Loucy (cell line): ENCODE results near the gene MARCHF6.

ENCODE experiments used
- H2AFZ ChIP-seq: fragments of 200-600 bp; sonication (generic); 2 replicates; pipeline ENCODE4 v1.6.0; 2016; ENCODE audit warnings: antibody characterized with exemption, mild to moderate bottlenecking, low read length, moderate library complexity
- H3F3A ChIP-seq: fragments of 200-600 bp; 2 replicates; pipeline ENCODE4 v1.6.0; 2016; ENCODE audit warnings: antibody characterized with exemption, low read depth, mild to moderate bottlenecking
- H3K27me3 ChIP-seq: fragments of 200-600 bp; sonication (generic); 2 replicates; pipeline ENCODE4 v1.6.1; 2014; ENCODE audit warnings: low read length, mild to moderate bottlenecking; ENCODE audit not compliant: insufficient read depth, poor library complexity, severe bottlenecking
- H3K36me3 ChIP-seq: fragments of 200-600 bp; sonication (generic); 2 replicates; pipeline ENCODE4 v1.6.1; 2016; ENCODE audit warnings: low read length; ENCODE audit not compliant: insufficient read depth
- H3K4me1 ChIP-seq: fragments of 200-600 bp; sonication (generic); 2 replicates; pipeline ENCODE4 v1.5.1; 2014; ENCODE audit warnings: low read length, mild to moderate bottlenecking; ENCODE audit not compliant: insufficient read depth, poor library complexity, severe bottlenecking
- H3K4me2 ChIP-seq: fragments of 200-600 bp; sonication (generic); 2 replicates; pipeline ENCODE4 v1.6.0; 2014; ENCODE audit warnings: antibody characterized with exemption, low read length, low read depth, mild to moderate bottlenecking; ENCODE audit not compliant: poor library complexity, severe bottlenecking
- H3K4me3 ChIP-seq: fragments of 200-600 bp; sonication (generic); 2 replicates; pipeline ENCODE4 v1.5.1; 2014; ENCODE audit warnings: low read length, mild to moderate bottlenecking, mixed read lengths; ENCODE audit not compliant: poor library complexity, severe bottlenecking
- H3K79me2 ChIP-seq: fragments of 200-600 bp; sonication (generic); 2 replicates; pipeline ENCODE4 v1.6.1; 2014; ENCODE audit warnings: low read length; ENCODE audit not compliant: insufficient read depth
- H3K9ac ChIP-seq: fragments of 200-600 bp; sonication (generic); 2 replicates; pipeline ENCODE4 v1.6.0; 2014; ENCODE audit warnings: mild to moderate bottlenecking, low read depth, low read length, moderate library complexity; ENCODE audit not compliant: poor library complexity, severe bottlenecking
- H3K9me2 ChIP-seq: fragments of 200-600 bp; sonication (generic); replicated peaks from 2 replicates; pipeline ENCODE4 v1.6.1; 2016; ENCODE audit warnings: low read depth, low read length, mixed read lengths
- H3K9me3 ChIP-seq: fragments of 200-600 bp; sonication (generic); 2 replicates; pipeline ENCODE4 v1.6.1; 2014; ENCODE audit warnings: mild to moderate bottlenecking, antibody characterized with exemption, low read length, low read depth; ENCODE audit not compliant: insufficient read depth
- H4K20me1 ChIP-seq: fragments of 200-600 bp; sonication (generic); 2 replicates; pipeline ENCODE4 v1.6.0; 2014; ENCODE audit warnings: antibody characterized with exemption, low read length, mild to moderate bottlenecking; ENCODE audit not compliant: insufficient read depth, poor library complexity, severe bottlenecking
- EZH2phosphoT487 ChIP-seq: fragments of 200-600 bp; IDR thresholded peaks from 2 replicates; pipeline ENCODE4 v1.6.1; 2018; ENCODE audit warnings: antibody characterized with exemption, mild to moderate bottlenecking, moderate library complexity, borderline replicate concordance
- TF ChIP-seq, protein P1 (sequence below): fragments of 200-600 bp; sonication (generic); conservative IDR thresholded peaks from 2 replicates; pipeline ENCODE4 v1.5.1; 2014; ENCODE audit warnings: mild to moderate bottlenecking, antibody characterized with exemption, low read length

MARCHF6 gene

DNA sequence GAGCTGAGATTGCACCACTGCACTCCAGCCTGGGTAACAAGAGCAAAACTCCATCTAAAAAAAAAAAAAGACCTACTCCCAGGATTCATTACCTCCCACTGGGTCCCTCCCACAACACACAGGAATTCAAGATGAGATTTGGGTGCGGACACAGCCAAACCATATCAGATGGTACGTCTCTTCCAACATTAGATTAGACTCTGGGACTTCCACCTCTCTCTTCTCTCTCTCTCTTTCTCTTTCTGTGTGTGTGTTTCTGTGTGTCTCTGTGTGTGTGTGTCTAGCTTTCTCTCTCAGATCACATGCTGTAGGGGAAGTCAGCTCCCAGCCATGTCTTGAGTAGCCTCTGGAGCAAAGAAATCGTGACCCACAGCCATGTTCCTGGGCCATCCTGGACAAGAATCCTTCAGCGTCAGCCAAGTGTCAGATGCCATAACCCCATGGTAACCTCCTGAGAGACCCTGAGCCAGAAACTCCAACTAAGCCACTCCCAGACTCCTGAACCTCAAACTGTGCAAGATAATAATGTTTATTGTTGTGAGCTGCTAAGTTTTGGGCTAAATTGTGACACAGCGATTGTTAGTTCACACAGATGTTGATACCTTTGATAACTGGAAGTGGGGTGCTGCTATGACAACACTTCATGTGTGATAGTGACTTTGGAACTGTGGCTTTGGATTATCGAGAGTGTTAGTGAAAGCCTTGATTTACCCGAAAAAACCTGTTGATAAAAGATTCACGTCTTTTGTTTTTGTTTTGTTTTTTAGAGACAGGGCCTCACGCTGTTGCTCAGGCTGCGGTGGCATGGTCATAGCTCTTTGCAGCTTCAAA, 41.7 kb upstream of the MARCHF6 start:
- Histone ChIP-seq H3K9ac (no peak overlapping the region), H3K79me2 (no peaks in the 10 kb centered on the region), H3K4me2 (no peak overlapping the region), H3F3A (no peaks in the 10 kb centered on the region), H3K9me3 (no peaks in the 10 kb centered on the region), H3K4me3 (no peak overlapping the region), H4K20me1 (no peaks in the 10 kb centered on the region), H3K4me1 (no peaks in the 10 kb centered on the region), H3K27me3 (no peaks in the 10 kb centered on the region), H3K9me2 (no peaks in the 10 kb centered on the region), H3K36me3 (no peaks in the 10 kb centered on the region), H2AFZ (no peak overlapping the region)
- TF ChIP-seq, protein P1, sequence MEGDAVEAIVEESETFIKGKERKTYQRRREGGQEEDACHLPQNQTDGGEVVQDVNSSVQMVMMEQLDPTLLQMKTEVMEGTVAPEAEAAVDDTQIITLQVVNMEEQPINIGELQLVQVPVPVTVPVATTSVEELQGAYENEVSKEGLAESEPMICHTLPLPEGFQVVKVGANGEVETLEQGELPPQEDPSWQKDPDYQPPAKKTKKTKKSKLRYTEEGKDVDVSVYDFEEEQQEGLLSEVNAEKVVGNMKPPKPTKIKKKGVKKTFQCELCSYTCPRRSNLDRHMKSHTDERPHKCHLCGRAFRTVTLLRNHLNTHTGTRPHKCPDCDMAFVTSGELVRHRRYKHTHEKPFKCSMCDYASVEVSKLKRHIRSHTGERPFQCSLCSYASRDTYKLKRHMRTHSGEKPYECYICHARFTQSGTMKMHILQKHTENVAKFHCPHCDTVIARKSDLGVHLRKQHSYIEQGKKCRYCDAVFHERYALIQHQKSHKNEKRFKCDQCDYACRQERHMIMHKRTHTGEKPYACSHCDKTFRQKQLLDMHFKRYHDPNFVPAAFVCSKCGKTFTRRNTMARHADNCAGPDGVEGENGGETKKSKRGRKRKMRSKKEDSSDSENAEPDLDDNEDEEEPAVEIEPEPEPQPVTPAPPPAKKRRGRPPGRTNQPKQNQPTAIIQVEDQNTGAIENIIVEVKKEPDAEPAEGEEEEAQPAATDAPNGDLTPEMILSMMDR = no peak
- TF ChIP-seq EZH2phosphoT487 = no peak

GRCh38 chr5:10315201-10315600, 38.3 kb upstream of the MARCHF6 start:
- no peaks in the 10 kb centered on the region for H3K9me2 ChIP-seq
- no peaks in the 10 kb centered on the region for H3K79me2 ChIP-seq
- H3K27me3 ChIP-seq = no peaks in the 10 kb centered on the region
- no peak overlapping the region for H3K9ac ChIP-seq
- no peak overlapping the region for H2AFZ ChIP-seq
- H3K4me1 ChIP-seq = no peaks in the 10 kb centered on the region
- no peaks in the 10 kb centered on the region for H3K9me3 ChIP-seq
- no peak overlapping the region for H3K4me3 ChIP-seq
- no peak overlapping the region for H3K4me2 ChIP-seq
- no peaks in the 10 kb centered on the region for H4K20me1 ChIP-seq
- no peaks in the 10 kb centered on the region for H3F3A ChIP-seq
- TF ChIP-seq, protein P1 = no peak
- no peak for TF ChIP-seq EZH2phosphoT487
- no peaks in the 10 kb centered on the region for H3K36me3 ChIP-seq

DNA sequence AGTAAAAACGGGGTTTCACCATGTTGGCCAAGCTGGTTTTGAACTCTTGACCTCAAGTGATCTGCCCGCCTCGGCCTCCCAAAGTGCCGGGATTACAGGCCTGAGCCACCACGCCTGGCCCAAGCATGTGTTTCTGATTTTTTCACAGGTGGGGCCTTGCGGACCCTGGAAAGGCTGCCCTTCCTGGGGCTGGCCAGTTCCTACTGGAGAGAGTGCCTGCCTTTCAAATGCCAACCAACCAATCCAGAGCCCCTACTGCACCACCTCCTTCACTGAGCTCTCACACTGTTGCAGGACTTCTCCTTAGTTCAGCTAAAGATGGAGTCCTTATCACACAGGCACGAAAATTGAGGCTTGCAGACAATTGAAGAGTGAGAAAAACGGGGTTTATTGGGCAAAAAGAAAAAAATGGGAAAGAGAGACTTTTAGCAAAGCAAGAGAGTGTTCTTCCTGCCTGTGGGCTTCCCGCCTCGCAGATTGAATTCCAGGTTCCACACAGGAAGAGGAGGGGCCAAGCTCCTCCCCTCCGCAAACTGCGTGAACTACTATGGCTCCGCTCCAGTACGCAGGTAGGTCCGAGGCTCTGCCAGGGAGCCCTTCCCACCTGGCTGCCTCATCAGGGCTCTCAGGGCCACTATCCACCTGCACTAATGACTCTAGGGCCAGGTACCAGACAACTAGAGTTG, 37.5 kb upstream of the MARCHF6 start:
- H4K20me1 ChIP-seq = no peaks in the 10 kb centered on the region
- H3K4me3 ChIP-seq = no peak overlapping the region
- H2AFZ ChIP-seq = no peak overlapping the region
- H3K27me3 ChIP-seq = no peaks in the 10 kb centered on the region
- TF ChIP-seq, protein P1 = no peak
- H3K4me1 ChIP-seq = no peaks in the 10 kb centered on the region
- H3K36me3 ChIP-seq = no peaks in the 10 kb centered on the region
- no peak overlapping the region for H3K9ac ChIP-seq
- H3K79me2 ChIP-seq = no peaks in the 10 kb centered on the region
- no peaks in the 10 kb centered on the region for H3K9me3 ChIP-seq
- H3K4me2 ChIP-seq = no peak overlapping the region
- H3K9me2 ChIP-seq = no peaks in the 10 kb centered on the region
- no peaks in the 10 kb centered on the region for H3F3A ChIP-seq
